ENCODE measurements around the gene FCGR3B. TPM values are rescaled to one million over a fixed set of nuclear protein-coding genes. Genes with fewer than 3 reads are reported as not detected.

The FCGR3B gene
- total RNA-seq, 1 donor from 2014 or later = not detected

Other genes with a start within 250 kb of the FCGR3B start
- gene FCGR2A, start 125.7 kb downstream of the FCGR3B start, total RNA-seq = not detected in 2 replicates
- 0.65 and 0.68 TPM in 2 replicates for gene HSPA6, start 106.6 kb downstream of the FCGR3B start, total RNA-seq
- gene FCGR3A, start 81.4 kb downstream of the FCGR3B start, total RNA-seq = not detected in 2 replicates
- not detected in 2 replicates for gene FCGR2B, start 32.0 kb upstream of the FCGR3B start, total RNA-seq
- 0.38 and 0.45 TPM in 2 replicates for gene FCRLA, start 76.1 kb upstream of the FCGR3B start, total RNA-seq
- gene FCRLB, start 90.4 kb upstream of the FCGR3B start, total RNA-seq = 0.72 and 0.79 TPM in 2 replicates
- gene DUSP12, start 118.6 kb upstream of the FCGR3B start, total RNA-seq = 34.0 and 34.7 TPM in 2 replicates
- gene ATF6, start 135.1 kb upstream of the FCGR3B start, total RNA-seq = 25.4 and 26.4 TPM in 2 replicates